Loucy (cell line): Measurements from ENCODE around the gene ANKRD33.

Experiments
- H2AFZ ChIP-seq: fragments of 200-600 bp; sonication (generic); 2 replicates; pipeline ENCODE4 v1.6.0; 2016; ENCODE audit warnings: antibody characterized with exemption, mild to moderate bottlenecking, low read length, moderate library complexity
- H3F3A ChIP-seq: fragments of 200-600 bp; 2 replicates; pipeline ENCODE4 v1.6.0; 2016; ENCODE audit warnings: antibody characterized with exemption, low read depth, mild to moderate bottlenecking
- H3K27me3 ChIP-seq: fragments of 200-600 bp; sonication (generic); 2 replicates; pipeline ENCODE4 v1.6.1; 2014; ENCODE audit warnings: low read length, mild to moderate bottlenecking; ENCODE audit not compliant: insufficient read depth, poor library complexity, severe bottlenecking
- H3K36me3 ChIP-seq: fragments of 200-600 bp; sonication (generic); 2 replicates; pipeline ENCODE4 v1.6.1; 2016; ENCODE audit warnings: low read length; ENCODE audit not compliant: insufficient read depth
- H3K4me1 ChIP-seq: fragments of 200-600 bp; sonication (generic); 2 replicates; pipeline ENCODE4 v1.5.1; 2014; ENCODE audit warnings: low read length, mild to moderate bottlenecking; ENCODE audit not compliant: insufficient read depth, poor library complexity, severe bottlenecking
- H3K4me2 ChIP-seq: fragments of 200-600 bp; sonication (generic); 2 replicates; pipeline ENCODE4 v1.6.0; 2014; ENCODE audit warnings: antibody characterized with exemption, low read length, low read depth, mild to moderate bottlenecking; ENCODE audit not compliant: poor library complexity, severe bottlenecking
- H3K4me3 ChIP-seq: fragments of 200-600 bp; sonication (generic); 2 replicates; pipeline ENCODE4 v1.5.1; 2014; ENCODE audit warnings: low read length, mild to moderate bottlenecking, mixed read lengths; ENCODE audit not compliant: poor library complexity, severe bottlenecking
- H3K79me2 ChIP-seq: fragments of 200-600 bp; sonication (generic); 2 replicates; pipeline ENCODE4 v1.6.1; 2014; ENCODE audit warnings: low read length; ENCODE audit not compliant: insufficient read depth
- H3K9ac ChIP-seq: fragments of 200-600 bp; sonication (generic); 2 replicates; pipeline ENCODE4 v1.6.0; 2014; ENCODE audit warnings: mild to moderate bottlenecking, low read depth, low read length, moderate library complexity; ENCODE audit not compliant: poor library complexity, severe bottlenecking
- H3K9me2 ChIP-seq: fragments of 200-600 bp; sonication (generic); replicated peaks from 2 replicates; pipeline ENCODE4 v1.6.1; 2016; ENCODE audit warnings: low read depth, low read length, mixed read lengths
- H3K9me3 ChIP-seq: fragments of 200-600 bp; sonication (generic); 2 replicates; pipeline ENCODE4 v1.6.1; 2014; ENCODE audit warnings: mild to moderate bottlenecking, antibody characterized with exemption, low read length, low read depth; ENCODE audit not compliant: insufficient read depth
- H4K20me1 ChIP-seq: fragments of 200-600 bp; sonication (generic); 2 replicates; pipeline ENCODE4 v1.6.0; 2014; ENCODE audit warnings: antibody characterized with exemption, low read length, mild to moderate bottlenecking; ENCODE audit not compliant: insufficient read depth, poor library complexity, severe bottlenecking
- CTCF ChIP-seq: fragments of 200-600 bp; sonication (generic); conservative IDR thresholded peaks from 2 replicates; pipeline ENCODE4 v1.5.1; 2014; ENCODE audit warnings: mild to moderate bottlenecking, antibody characterized with exemption, low read length
- EZH2phosphoT487 ChIP-seq: fragments of 200-600 bp; IDR thresholded peaks from 2 replicates; pipeline ENCODE4 v1.6.1; 2018; ENCODE audit warnings: antibody characterized with exemption, mild to moderate bottlenecking, moderate library complexity, borderline replicate concordance

ANKRD33 gene

GRCh38 chr12:51847643-51848325, 40.1 kb upstream of the ANKRD33 start:
- Histone ChIP-seq H4K20me1 (no peaks in the 10 kb centered on the region), H3K4me1 (peaks cover 8% of the 10 kb centered on the region), H3K27me3 (no peaks in the 10 kb centered on the region), H3K9me2 (no peaks in the 10 kb centered on the region), H2AFZ (no peak overlapping the region), H3K36me3 (no peaks in the 10 kb centered on the region), H3K9me3 (no peaks in the 10 kb centered on the region), H3K4me2 (no peak overlapping the region), H3F3A (no peaks in the 10 kb centered on the region), H3K9ac (no peak overlapping the region), H3K4me3 (no peak overlapping the region), H3K79me2 (no peaks in the 10 kb centered on the region)
- TF ChIP-seq CTCF: no peak
- no peak for TF ChIP-seq EZH2phosphoT487

GRCh38 chr12:51848326-51848727, 39.6 kb upstream of the ANKRD33 start, which contains the start of gene FIGNL2:
Gene FIGNL2 (minus strand): TSS chr12:51848718. CDS start chr12:51822413, 26,305 bp downstream.
- H2AFZ ChIP-seq: no peak within 1 kb of the TSS
- H3K4me3 ChIP-seq: no peak within 1 kb of the TSS
- no peaks in the 10 kb centered on the region for H3F3A ChIP-seq
- H3K79me2 ChIP-seq: no peaks in the 10 kb centered on the region
- no peak within 1 kb of the TSS for H3K9ac ChIP-seq
- TF ChIP-seq CTCF (no peak), EZH2phosphoT487 (no peak)
- H3K9me2 ChIP-seq: no peaks in the 10 kb centered on the region
- H3K9me3 ChIP-seq: no peaks in the 10 kb centered on the region
- H3K4me2 ChIP-seq: no peak within 1 kb of the TSS
- no peaks in the 10 kb centered on the region for H3K27me3 ChIP-seq
- H3K4me1 ChIP-seq: peaks cover 8% of the 10 kb centered on the region
- H4K20me1 ChIP-seq: no peaks in the 10 kb centered on the region
- no peaks in the 10 kb centered on the region for H3K36me3 ChIP-seq

GRCh38 chr12:51848841-51849735, 38.8 kb upstream of the ANKRD33 start:
- H3K9me3 ChIP-seq: no peaks in the 10 kb centered on the region
- no peaks in the 10 kb centered on the region for H3K79me2 ChIP-seq
- H2AFZ ChIP-seq: no peak overlapping the region
- H3K36me3 ChIP-seq: no peaks in the 10 kb centered on the region
- no peaks in the 10 kb centered on the region for H3K27me3 ChIP-seq
- H3K9me2 ChIP-seq: no peaks in the 10 kb centered on the region
- no peak overlapping the region for H3K4me2 ChIP-seq
- TF ChIP-seq CTCF: no peak
- no peak for TF ChIP-seq EZH2phosphoT487
- no peaks in the 10 kb centered on the region for H4K20me1 ChIP-seq
- peaks cover 8% of the 10 kb centered on the region for H3K4me1 ChIP-seq
- H3K9ac ChIP-seq: no peak overlapping the region
- no peak overlapping the region for H3K4me3 ChIP-seq
- no peaks in the 10 kb centered on the region for H3F3A ChIP-seq
